ENCODE measurements around the gene FAM89A.

Gene FAM89A

DNA sequence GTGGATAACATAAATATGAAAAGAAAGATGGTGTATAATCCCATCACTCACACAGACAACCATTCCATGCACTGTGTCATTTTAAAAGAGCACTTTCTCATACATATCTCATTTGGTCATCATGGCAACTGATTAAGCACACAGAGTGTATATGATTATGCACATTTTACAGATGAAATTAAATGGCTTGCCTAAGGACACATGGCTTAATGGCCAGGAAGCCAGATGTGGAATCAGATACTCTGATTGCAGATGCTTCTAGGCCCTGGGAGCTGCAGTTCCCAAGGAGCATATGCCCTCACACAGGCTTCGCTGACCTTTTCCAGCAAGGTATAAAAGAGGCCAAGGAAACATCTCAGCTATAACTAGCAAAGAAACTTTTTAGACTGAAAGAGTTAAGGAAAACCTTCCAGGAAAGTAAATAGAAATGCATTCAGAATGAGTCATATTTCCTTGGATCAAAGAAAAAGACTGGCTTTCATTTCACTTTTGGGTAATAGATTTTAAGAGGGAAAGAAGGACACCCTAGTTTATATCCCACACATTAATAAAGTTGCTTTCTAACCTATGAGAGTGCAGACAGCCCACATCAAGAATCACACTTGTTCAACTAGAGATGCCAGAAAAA lies 19.6 kb upstream of the FAM89A start:
- no peaks in the 10 kb centered on the region for H3K9me3 ChIP-seq (replicated peaks; ENCODE audit: insufficient read depth, low read length)
- no peaks in the 10 kb centered on the region for H3K79me2 ChIP-seq (ENCODE audit: low read length)
- H4K20me1 ChIP-seq (ENCODE audit: insufficient read depth, low read length): no peaks in the 10 kb centered on the region
- H3K9me2 ChIP-seq (replicated peaks; ENCODE audit: insufficient read depth, low read length): no peaks in the 10 kb centered on the region
- H3K36me3 ChIP-seq (replicated peaks; ENCODE audit: insufficient read depth, low read length): no peaks in the 10 kb centered on the region
- TF ChIP-seq, protein P1, sequence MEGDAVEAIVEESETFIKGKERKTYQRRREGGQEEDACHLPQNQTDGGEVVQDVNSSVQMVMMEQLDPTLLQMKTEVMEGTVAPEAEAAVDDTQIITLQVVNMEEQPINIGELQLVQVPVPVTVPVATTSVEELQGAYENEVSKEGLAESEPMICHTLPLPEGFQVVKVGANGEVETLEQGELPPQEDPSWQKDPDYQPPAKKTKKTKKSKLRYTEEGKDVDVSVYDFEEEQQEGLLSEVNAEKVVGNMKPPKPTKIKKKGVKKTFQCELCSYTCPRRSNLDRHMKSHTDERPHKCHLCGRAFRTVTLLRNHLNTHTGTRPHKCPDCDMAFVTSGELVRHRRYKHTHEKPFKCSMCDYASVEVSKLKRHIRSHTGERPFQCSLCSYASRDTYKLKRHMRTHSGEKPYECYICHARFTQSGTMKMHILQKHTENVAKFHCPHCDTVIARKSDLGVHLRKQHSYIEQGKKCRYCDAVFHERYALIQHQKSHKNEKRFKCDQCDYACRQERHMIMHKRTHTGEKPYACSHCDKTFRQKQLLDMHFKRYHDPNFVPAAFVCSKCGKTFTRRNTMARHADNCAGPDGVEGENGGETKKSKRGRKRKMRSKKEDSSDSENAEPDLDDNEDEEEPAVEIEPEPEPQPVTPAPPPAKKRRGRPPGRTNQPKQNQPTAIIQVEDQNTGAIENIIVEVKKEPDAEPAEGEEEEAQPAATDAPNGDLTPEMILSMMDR (IDR thresholded peaks at IDR 0.05; ENCODE audit: low read length): no peak
- no peak for TF ChIP-seq EZH2 (optimal IDR thresholded peaks at IDR 0.05; ENCODE audit: low read depth, low read length)
- no peak for TF ChIP-seq EZH2phosphoT487 (IDR thresholded peaks at IDR 0.05; ENCODE audit: low read length)
- no peaks in the 10 kb centered on the region for H3K27me3 ChIP-seq (replicated peaks; ENCODE audit: insufficient read depth, low read length)
- H3K4me3 ChIP-seq (ENCODE audit: low read length): no peak overlapping the region
- H3K9ac ChIP-seq (ENCODE audit: low read length): no peak overlapping the region
- no peak overlapping the region for H3K4me2 ChIP-seq (ENCODE audit: low read depth, low read length)
- no peak overlapping the region for H2AFZ ChIP-seq (ENCODE audit: low read length)
- DNase-seq: no peak
- no peaks in the 10 kb centered on the region for H3F3A ChIP-seq (ENCODE audit: insufficient read depth, low read length)
- no peak overlapping the region for H3K27ac ChIP-seq (ENCODE audit: low read length)
- peaks cover 2% of the 10 kb centered on the region; the same call in 1 of the 2 replicates for H3K4me1 ChIP-seq (ENCODE audit: low read length)

DNA sequence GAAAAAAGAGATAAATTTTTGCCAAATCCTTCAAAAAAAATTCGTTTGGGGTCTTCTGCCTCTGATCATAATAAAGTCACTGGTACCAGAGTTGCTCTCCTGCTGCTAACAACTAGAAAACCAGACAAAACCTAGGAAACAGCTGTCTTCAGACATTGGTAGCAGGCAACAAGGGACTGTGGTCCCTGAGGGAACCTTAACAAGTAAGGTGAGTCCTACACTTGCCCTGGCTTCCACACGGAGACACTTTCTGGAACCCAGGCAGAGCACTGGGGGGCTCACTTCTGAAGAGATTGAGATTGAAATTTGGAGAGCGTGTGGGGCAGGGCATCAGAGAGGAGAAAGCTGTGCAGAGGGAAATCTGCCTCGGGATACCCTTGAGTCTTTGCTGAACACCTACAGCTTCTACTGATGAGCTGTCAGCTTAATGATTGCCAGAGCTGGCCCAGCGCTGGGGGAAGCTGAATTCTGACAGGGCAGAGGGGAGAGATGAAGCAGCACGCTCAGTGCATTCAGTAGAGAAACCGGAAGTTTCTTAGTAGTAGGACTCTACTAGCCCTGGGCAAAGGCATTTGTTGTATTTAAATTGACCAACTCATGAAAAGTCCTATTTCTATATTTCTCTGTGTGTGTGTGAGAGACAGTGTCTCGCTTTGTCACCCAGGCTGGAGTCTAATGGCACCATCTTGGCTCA lies 18.5 kb upstream of the FAM89A start:
- Histone ChIP-seq H3K36me3 (replicated peaks; ENCODE audit: insufficient read depth, low read length) (no peaks in the 10 kb centered on the region), H3K4me1 (ENCODE audit: low read length) (peaks cover 6% of the 10 kb centered on the region), H3K27ac (ENCODE audit: low read length) (no peak overlapping the region), H3F3A (ENCODE audit: insufficient read depth, low read length) (peaks cover 5% of the 10 kb centered on the region; the same call in 1 of the 2 replicates), H3K4me2 (ENCODE audit: low read depth, low read length) (no peak overlapping the region), H3K4me3 (ENCODE audit: low read length) (no peak overlapping the region), H3K9me3 (replicated peaks; ENCODE audit: insufficient read depth, low read length) (no peaks in the 10 kb centered on the region), H4K20me1 (ENCODE audit: insufficient read depth, low read length) (no peaks in the 10 kb centered on the region), H3K9ac (ENCODE audit: low read length) (no peak overlapping the region), H3K79me2 (ENCODE audit: low read length) (no peaks in the 10 kb centered on the region), H3K27me3 (replicated peaks; ENCODE audit: insufficient read depth, low read length) (no peaks in the 10 kb centered on the region), H2AFZ (ENCODE audit: low read length) (no peak overlapping the region), H3K9me2 (replicated peaks; ENCODE audit: insufficient read depth, low read length) (no peaks in the 10 kb centered on the region)
- no peak for DNase-seq
- TF ChIP-seq, protein P1 (IDR thresholded peaks at IDR 0.05; ENCODE audit: low read length): no peak
- TF ChIP-seq EZH2phosphoT487 (IDR thresholded peaks at IDR 0.05; ENCODE audit: low read length) (no peak), EZH2 (optimal IDR thresholded peaks at IDR 0.05; ENCODE audit: low read depth, low read length) (no peak)

DNA sequence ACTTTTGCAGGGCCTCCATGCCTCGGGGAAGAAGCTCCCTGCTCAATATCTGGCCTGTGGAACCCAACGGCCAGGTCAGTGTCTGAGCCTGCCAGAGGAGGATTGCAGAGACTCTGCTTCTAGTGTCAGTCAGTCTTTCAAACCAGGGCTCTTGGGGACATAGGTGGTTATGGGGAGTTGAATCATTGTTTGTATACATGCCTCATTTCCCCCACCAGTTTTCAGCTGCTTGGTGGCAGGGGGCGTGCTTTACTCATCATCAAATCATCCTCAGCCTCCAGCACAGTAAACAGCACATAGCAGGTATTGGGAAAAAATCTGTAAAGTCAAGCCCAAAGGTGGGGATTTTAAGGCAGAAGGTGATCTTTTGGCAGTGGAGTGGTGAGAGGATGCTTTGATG lies 17.4 kb upstream of the FAM89A start:
- Histone ChIP-seq H3K27ac (ENCODE audit: low read length) (no peak overlapping the region), H3K4me1 (ENCODE audit: low read length) (peaks cover 10% of the 10 kb centered on the region), H4K20me1 (ENCODE audit: insufficient read depth, low read length) (no peaks in the 10 kb centered on the region), H3K4me3 (ENCODE audit: low read length) (no peak overlapping the region), H3F3A (ENCODE audit: insufficient read depth, low read length) (peaks cover 10% of the 10 kb centered on the region; the same call in 1 of the 2 replicates), H3K9me3 (replicated peaks; ENCODE audit: insufficient read depth, low read length) (no peaks in the 10 kb centered on the region), H3K9ac (ENCODE audit: low read length) (no peak overlapping the region), H3K36me3 (replicated peaks; ENCODE audit: insufficient read depth, low read length) (no peaks in the 10 kb centered on the region), H3K4me2 (ENCODE audit: low read depth, low read length) (no peak overlapping the region), H3K9me2 (replicated peaks; ENCODE audit: insufficient read depth, low read length) (no peaks in the 10 kb centered on the region), H2AFZ (ENCODE audit: low read length) (no peak overlapping the region), H3K79me2 (ENCODE audit: low read length) (no peaks in the 10 kb centered on the region), H3K27me3 (replicated peaks; ENCODE audit: insufficient read depth, low read length) (no peaks in the 10 kb centered on the region)
- no peak for DNase-seq
- no peak for TF ChIP-seq EZH2 (optimal IDR thresholded peaks at IDR 0.05; ENCODE audit: low read depth, low read length)
- TF ChIP-seq EZH2phosphoT487 (IDR thresholded peaks at IDR 0.05; ENCODE audit: low read length): no peak
- TF ChIP-seq, protein P1 (IDR thresholded peaks at IDR 0.05; ENCODE audit: low read length): no peak

Data from MM.1S (cell line).